GM12878 (cell line): Measurements from ENCODE around the gene AHNAK.

ENCODE experiments used
- FOXK2 ChIP-seq: fragments of 450-650 bp; IDR thresholded peaks from 2 replicates; pipeline ENCODE4 v1.6.1; 2017; ENCODE audit warnings: mild to moderate bottlenecking, moderate library complexity
- HDAC2 ChIP-seq: fragments of 200-600 bp; sonication (generic); IDR thresholded peaks from 2 replicates; pipeline ENCODE4 v1.6.1; 2017
- MTA2 ChIP-seq: fragments of 450-650 bp; IDR thresholded peaks from 2 replicates; pipeline ENCODE4 v1.6.1; 2016; ENCODE audit warnings: low read depth, mild to moderate bottlenecking, moderate library complexity
- POLR2AphosphoS5 ChIP-seq: IDR thresholded peaks from 2 replicates; pipeline ENCODE4 v1.6.1; 2011; ENCODE audit warnings: mild to moderate bottlenecking, low read length, inconsistent platforms
- SMAD5 ChIP-seq: IDR thresholded peaks from 2 replicates; pipeline ENCODE4 v1.6.1; 2016; ENCODE audit warnings: antibody characterized with exemption, low read depth
- STAT3 ChIP-seq: IDR thresholded peaks from 2 replicates; pipeline ENCODE4 v1.6.1; 2011; ENCODE audit warnings: low read depth, low read length, improper control_type of control experiment
- TF ChIP-seq, protein P1 (sequence below), 3 experiments: IDR thresholded peaks in 2 of 3; conservative IDR thresholded peaks in 1 of 3; 2 replicates each; pipeline ENCODE4 v1.5.1; 2011; ENCODE audit warnings: low read depth in 3 of 3, low read length in 3 of 3, mild to moderate bottlenecking in 3 of 3, control low read depth in 2 of 3, moderate library complexity in 2 of 3, inconsistent platforms in 1 of 3, mixed read lengths in 1 of 3; ENCODE audit not compliant: control insufficient read depth in 2 of 3, insufficient read depth in 1 of 3; ENCODE audit errors: extremely low read depth in 1 of 3
- TF ChIP-seq, protein P2 (sequence below): IDR thresholded peaks from 2 replicates; pipeline ENCODE4 v1.6.1; 2012; ENCODE audit warnings: mild to moderate bottlenecking, low read depth, low read length
- TF ChIP-seq, protein P3 (sequence below): IDR thresholded peaks from 2 replicates; pipeline ENCODE4 v1.6.1; 2011; ENCODE audit warnings: borderline replicate concordance, low read depth, mild to moderate bottlenecking, moderate library complexity, mixed read lengths, low read length; ENCODE audit not compliant: insufficient read depth; ENCODE audit errors: extremely low read length

DNA sequence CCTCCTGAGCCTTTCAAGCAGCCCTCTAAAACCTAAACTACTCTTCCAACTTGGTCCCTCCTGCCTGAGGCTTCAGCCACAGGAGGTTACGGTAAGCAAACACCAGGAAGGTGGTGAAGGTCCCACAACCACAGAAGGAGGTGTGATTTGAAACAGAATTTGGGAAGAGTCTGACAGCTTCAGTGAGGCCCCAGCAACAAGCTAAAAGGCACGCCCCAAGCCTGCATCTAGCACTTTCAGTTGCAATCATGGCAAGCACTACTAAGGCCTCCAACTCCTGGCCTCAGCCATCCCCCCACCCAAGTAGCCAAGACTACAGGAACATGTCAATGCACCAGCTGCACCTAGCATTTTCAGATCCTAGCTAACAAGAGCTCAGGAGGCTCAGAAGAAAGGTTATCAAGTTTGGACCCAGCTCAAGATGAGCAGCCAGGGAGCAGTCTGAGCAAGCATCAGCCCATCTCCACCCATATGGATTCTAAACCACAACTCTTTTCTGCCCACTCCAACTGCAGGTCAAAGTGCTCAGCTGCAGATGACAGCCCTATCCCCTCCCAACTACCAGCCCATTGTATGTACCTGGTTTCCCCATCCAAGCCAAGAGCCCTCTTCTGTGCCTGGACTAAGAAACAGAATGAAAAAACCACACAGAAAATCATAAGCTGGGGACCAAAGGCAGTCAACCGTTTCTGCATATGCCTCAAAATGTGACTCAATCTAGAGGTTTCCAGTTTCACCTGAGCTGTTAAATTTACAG, 10.4 kb upstream of the AHNAK start:
- TF ChIP-seq, protein P1, sequence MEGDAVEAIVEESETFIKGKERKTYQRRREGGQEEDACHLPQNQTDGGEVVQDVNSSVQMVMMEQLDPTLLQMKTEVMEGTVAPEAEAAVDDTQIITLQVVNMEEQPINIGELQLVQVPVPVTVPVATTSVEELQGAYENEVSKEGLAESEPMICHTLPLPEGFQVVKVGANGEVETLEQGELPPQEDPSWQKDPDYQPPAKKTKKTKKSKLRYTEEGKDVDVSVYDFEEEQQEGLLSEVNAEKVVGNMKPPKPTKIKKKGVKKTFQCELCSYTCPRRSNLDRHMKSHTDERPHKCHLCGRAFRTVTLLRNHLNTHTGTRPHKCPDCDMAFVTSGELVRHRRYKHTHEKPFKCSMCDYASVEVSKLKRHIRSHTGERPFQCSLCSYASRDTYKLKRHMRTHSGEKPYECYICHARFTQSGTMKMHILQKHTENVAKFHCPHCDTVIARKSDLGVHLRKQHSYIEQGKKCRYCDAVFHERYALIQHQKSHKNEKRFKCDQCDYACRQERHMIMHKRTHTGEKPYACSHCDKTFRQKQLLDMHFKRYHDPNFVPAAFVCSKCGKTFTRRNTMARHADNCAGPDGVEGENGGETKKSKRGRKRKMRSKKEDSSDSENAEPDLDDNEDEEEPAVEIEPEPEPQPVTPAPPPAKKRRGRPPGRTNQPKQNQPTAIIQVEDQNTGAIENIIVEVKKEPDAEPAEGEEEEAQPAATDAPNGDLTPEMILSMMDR (IDR thresholded peaks at IDR 0.05 in 2 of 3, conservative IDR thresholded peaks at IDR 0.05 in 1 of 3; ENCODE audit: control insufficient read depth in 2 of 3, extremely low read depth in 1 of 3, insufficient read depth in 1 of 3, low read depth in 3 of 3, low read length in 3 of 3): no peak
- TF ChIP-seq HDAC2 (no peak), STAT3 (no peak), POLR2AphosphoS5 (no peak), MTA2 (0 out of 2 replicates have a peak, but pooled peaks have one; percentile 3), SMAD5 (no peak), FOXK2 (no peak)
- TF ChIP-seq, protein P2, sequence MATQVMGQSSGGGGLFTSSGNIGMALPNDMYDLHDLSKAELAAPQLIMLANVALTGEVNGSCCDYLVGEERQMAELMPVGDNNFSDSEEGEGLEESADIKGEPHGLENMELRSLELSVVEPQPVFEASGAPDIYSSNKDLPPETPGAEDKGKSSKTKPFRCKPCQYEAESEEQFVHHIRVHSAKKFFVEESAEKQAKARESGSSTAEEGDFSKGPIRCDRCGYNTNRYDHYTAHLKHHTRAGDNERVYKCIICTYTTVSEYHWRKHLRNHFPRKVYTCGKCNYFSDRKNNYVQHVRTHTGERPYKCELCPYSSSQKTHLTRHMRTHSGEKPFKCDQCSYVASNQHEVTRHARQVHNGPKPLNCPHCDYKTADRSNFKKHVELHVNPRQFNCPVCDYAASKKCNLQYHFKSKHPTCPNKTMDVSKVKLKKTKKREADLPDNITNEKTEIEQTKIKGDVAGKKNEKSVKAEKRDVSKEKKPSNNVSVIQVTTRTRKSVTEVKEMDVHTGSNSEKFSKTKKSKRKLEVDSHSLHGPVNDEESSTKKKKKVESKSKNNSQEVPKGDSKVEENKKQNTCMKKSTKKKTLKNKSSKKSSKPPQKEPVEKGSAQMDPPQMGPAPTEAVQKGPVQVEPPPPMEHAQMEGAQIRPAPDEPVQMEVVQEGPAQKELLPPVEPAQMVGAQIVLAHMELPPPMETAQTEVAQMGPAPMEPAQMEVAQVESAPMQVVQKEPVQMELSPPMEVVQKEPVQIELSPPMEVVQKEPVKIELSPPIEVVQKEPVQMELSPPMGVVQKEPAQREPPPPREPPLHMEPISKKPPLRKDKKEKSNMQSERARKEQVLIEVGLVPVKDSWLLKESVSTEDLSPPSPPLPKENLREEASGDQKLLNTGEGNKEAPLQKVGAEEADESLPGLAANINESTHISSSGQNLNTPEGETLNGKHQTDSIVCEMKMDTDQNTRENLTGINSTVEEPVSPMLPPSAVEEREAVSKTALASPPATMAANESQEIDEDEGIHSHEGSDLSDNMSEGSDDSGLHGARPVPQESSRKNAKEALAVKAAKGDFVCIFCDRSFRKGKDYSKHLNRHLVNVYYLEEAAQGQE: no peak
- TF ChIP-seq, protein P3, sequence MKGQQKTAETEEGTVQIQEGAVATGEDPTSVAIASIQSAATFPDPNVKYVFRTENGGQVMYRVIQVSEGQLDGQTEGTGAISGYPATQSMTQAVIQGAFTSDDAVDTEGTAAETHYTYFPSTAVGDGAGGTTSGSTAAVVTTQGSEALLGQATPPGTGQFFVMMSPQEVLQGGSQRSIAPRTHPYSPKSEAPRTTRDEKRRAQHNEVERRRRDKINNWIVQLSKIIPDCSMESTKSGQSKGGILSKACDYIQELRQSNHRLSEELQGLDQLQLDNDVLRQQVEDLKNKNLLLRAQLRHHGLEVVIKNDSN: no peak
